Measurements from ENCODE around the gene UBXN4.
A peak's percentile ranks its signal among the peaks of the same experiment; 100 is the strongest.

The UBXN4 gene

GRCh38 chr2:135744760-135745314, 3.2 kb downstream of the UBXN4 start:
- TF ChIP-seq CTCF (IDR thresholded peaks at IDR 0.05) = peak; percentile 12; the same call in 1 of the 2 replicates

GRCh38 chr2:135745545-135745944, 3.9 kb downstream of the UBXN4 start:
- no peak for TF ChIP-seq CTCF (IDR thresholded peaks at IDR 0.05)

DNA sequence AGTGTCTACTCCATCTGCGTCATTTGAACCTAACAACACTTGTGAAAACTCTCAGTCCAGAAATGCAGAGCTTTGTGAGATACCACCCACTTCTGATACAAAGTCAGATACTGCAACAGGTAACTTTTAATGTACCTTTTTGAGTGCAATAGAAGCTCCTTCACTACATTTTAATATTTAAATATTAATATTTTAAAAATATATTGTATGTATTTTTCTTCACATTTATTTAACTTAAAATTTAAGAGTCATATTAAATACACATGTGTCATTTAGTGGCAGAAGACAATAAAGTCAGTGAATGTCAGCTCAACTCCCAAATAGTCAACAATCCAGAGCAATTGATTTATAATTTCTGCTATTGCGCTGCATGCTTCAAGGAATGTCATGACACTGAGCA, 13.9 kb downstream of the UBXN4 start:
- TF ChIP-seq CTCF (IDR thresholded peaks at IDR 0.05) = no peak

DNA sequence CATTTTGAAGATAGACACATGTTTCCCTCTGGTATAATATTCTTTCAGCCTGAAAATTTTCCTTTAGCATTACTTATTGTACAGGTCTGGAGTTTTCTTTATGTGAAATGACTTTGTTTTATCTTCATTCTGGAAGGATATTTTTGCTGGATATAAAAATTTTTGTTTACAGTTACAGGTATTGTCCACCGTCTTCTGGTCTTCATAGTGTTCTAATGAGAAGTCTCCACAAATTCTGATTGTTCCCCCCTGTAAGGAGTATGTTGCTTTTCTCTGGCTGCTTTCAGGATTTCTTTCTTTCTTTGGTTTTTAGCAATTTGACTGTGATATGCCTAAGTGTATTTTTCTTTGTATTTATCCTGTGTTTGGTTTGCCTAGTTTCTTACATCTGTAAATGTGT, 15.0 kb downstream of the UBXN4 start:
- TF ChIP-seq CTCF (IDR thresholded peaks at IDR 0.05) = no peak

DNA sequence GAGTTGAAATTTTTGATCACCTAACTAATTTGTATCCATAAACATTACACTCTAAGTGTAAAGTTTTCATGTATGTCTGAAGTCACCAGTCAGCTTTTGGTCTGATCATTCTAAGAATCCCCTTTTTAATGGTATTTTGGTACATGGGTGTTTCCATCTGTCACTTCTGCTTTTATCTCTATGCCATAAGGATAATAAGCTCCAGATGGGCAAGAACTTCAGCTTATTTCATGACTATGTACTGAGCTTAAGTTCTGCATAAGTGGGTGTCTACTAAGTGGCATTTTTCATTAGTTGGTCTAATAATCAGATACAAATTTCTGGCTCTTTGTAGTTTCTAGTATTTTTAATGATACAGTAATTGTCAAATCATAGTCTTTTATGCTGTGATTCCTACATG, 20.4 kb downstream of the UBXN4 start:
- no peak for TF ChIP-seq CTCF (IDR thresholded peaks at IDR 0.05)

DNA sequence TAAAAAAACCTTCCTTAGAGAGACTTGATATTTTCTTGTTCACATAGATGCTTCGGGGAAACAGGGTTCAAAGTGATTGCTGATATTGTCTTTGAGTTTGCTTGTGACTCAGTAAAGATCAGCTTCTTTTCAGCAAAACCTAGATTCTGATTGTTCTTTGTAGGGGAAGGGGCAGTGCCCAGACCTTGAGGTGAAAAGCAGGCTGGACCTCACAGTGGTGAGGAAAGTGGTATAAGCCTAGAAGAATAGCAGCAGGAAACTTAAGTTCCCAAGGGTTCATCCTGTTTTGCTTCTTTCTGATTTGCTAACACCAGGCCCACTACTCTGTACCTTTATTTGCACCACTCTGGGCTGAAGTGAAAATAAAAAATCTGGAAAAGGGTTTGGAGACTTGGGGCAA, 20.9 kb downstream of the UBXN4 start:
- TF ChIP-seq CTCF (IDR thresholded peaks at IDR 0.05) = no peak

DNA sequence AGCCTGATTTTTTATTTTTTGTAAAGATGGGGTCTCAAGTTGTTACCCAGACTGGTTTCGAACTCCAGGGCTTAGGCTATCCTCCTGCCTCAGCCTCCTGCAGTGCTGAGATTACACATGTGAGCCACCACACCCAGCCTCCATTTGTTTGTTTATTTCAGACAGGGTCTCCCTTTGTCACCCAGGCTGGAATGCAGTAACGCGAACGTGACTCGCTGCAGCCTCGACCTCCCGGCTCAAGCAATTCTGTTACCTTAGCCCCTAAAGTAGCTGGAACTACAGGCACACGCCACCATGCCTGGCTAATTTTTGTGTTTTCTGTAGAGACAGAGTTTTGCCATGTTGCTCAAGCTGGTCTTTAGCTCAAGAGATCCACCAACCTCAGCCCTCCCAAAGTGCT, 27.2 kb downstream of the UBXN4 start:
- TF ChIP-seq CTCF (IDR thresholded peaks at IDR 0.05) = no peak

GRCh38 chr2:135773319-135773718, 31.7 kb downstream of the UBXN4 start:
- no peak for TF ChIP-seq CTCF (IDR thresholded peaks at IDR 0.05)
